ENCODE data around the gene IL36G. TPM values are rescaled to one million over a fixed set of nuclear protein-coding genes. Genes with fewer than 3 reads are reported as not detected.

The IL36G gene
- total and polyA plus RNA-seq, 9 of the 15 experiments (the other 6 are each of a cell fraction or from before 2014, with no cell fraction given) = not detected

DNA sequence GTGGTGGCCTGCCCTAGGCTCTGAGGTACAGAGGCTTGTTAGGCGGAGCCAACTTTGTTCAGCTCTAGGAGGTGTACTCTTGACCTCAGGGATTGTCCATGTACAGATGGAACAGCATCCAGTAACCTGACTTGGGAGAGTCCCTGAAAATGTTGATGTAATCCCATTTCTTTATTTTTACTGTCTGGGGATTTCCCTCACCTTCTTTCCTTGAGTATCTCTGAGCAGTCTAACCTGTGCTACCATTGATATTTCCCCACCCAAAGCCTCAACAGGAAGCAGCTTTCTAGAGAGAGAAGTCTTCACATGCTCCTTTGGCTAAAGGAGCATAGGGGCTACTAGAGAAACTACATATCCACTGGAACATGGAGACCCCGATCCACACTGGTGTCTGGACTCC is 37.8 kb downstream of the IL36G start:
- TF ChIP-seq ARNT (IDR thresholded peaks at IDR 0.05) (no peak), TBP (optimal IDR thresholded peaks at IDR 0.05; ENCODE audit: low read depth, low read length) (no peak), MBD2 (IDR thresholded peaks at IDR 0.05; ENCODE audit: borderline replicate concordance, low read depth) (no peak), PHB2 (IDR thresholded peaks at IDR 0.05; ENCODE audit: low read depth) (no peak), ILF3 (IDR thresholded peaks at IDR 0.05; ENCODE audit: borderline replicate concordance) (no peak), COPS2 (conservative IDR thresholded peaks at IDR 0.05) (no peak), ZFP30 (CRISPR knock-in tag; IDR thresholded peaks at IDR 0.05; ENCODE audit: borderline replicate concordance) (no peak), TOE1 (IDR thresholded peaks at IDR 0.05; ENCODE audit: borderline replicate concordance) (no peak), TOE1 (CRISPR knock-in tag; IDR thresholded peaks at IDR 0.05; ENCODE audit: borderline replicate concordance, low read depth) (no peak), FOXP1 (CRISPR knock-in tag; IDR thresholded peaks at IDR 0.05) (no peak), MTA2 (IDR thresholded peaks at IDR 0.05; ENCODE audit: low read depth) (no peak), PHB (CRISPR knock-in tag; IDR thresholded peaks at IDR 0.05) (no peak)
- TF ChIP-seq, protein P1, sequence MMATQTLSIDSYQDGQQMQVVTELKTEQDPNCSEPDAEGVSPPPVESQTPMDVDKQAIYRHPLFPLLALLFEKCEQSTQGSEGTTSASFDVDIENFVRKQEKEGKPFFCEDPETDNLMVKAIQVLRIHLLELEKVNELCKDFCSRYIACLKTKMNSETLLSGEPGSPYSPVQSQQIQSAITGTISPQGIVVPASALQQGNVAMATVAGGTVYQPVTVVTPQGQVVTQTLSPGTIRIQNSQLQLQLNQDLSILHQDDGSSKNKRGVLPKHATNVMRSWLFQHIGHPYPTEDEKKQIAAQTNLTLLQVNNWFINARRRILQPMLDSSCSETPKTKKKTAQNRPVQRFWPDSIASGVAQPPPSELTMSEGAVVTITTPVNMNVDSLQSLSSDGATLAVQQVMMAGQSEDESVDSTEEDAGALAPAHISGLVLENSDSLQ (IDR thresholded peaks at IDR 0.05) = no peak
- TF ChIP-seq, protein P2, sequence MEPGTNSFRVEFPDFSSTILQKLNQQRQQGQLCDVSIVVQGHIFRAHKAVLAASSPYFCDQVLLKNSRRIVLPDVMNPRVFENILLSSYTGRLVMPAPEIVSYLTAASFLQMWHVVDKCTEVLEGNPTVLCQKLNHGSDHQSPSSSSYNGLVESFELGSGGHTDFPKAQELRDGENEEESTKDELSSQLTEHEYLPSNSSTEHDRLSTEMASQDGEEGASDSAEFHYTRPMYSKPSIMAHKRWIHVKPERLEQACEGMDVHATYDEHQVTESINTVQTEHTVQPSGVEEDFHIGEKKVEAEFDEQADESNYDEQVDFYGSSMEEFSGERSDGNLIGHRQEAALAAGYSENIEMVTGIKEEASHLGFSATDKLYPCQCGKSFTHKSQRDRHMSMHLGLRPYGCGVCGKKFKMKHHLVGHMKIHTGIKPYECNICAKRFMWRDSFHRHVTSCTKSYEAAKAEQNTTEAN (CRISPR knock-in tag; IDR thresholded peaks at IDR 0.05) = no peak
- ChIA-PET CTCF (ENCODE audit: low intra/inter-chr PET ratio) (no interaction called here), POLR2A (interaction anchor here (0.6 to 1.4 kb wide), 3 partner anchors 12 to 38 kb away, joined by 3 to 4 read pairs (median 3); partner anchors contain the start of gene IL36G)
- H3K27ac ChIP-seq (ENCODE audit: extremely low read depth, low read depth, low read length) = no peak overlapping the region
- 57% methylated on average over 2 of the region's 2 CpGs for whole genome bisulfite sequencing (ENCODE audit: insufficient coverage, low coverage, missing lambda C conversion rate)
- no peak overlapping the region for H3K9ac ChIP-seq (ENCODE audit: insufficient read depth in 1 of 2, low read depth in 2 of 2, low read length in 2 of 2)
- no peak for ATAC-seq
- intact Hi-C loops (cut with micrococcal nuclease) = no loop called here
- no peaks in the 10 kb centered on the region for H3K27me3 ChIP-seq (ENCODE audit: control insufficient read depth in 2 of 2, insufficient read depth in 2 of 2, low read length in 2 of 2)
- FAIRE-seq = no peak
- peak overlapping the region; percentile 64; the same call in 1 of the 2 replicates for H2AFZ ChIP-seq (ENCODE audit: low read depth, low read length)
- H4K20me1 ChIP-seq (replicated peaks; ENCODE audit: control insufficient read depth, insufficient read depth, low read length) = no peaks in the 10 kb centered on the region
- H3K9me3 ChIP-seq (replicated peaks; ENCODE audit: control insufficient read depth, insufficient read depth, low read depth, low read length) = peaks cover 3% of the 10 kb centered on the region; the same call in 1 of the 2 replicates
- no peak for DNase-seq (ENCODE audit: extremely low read depth in 1 of 4, low spot score in 3 of 4)
- H3K9me1 ChIP-seq (ENCODE audit: control insufficient read depth, insufficient read depth, low read length) = no peaks in the 10 kb centered on the region
- no peak overlapping the region for H3K4me3 ChIP-seq
- H3K4me1 ChIP-seq (replicated peaks in 1 of 2; ENCODE audit: control insufficient read depth in 2 of 2, insufficient read depth in 2 of 2, low read length in 2 of 2) = peaks cover 4 to 14% of the 10 kb centered on the region in 2 experiments
- H3K4me2 ChIP-seq (ENCODE audit: insufficient read depth, low read length) = no peak overlapping the region
- no peaks in the 10 kb centered on the region for H3K79me2 ChIP-seq (ENCODE audit: control insufficient read depth, insufficient read depth, low read length)
- no peaks in the 10 kb centered on the region for H3K36me3 ChIP-seq (ENCODE audit: control insufficient read depth, insufficient read depth, low read length)
- in situ Hi-C loops (cut with MboI) = no loop called here
- BruUV-seq (replicated peaks) = no TSS peak

All from K562 (cell line).